ENCODE measurements around the gene TMEM121. TPM values are rescaled to one million over a fixed set of nuclear protein-coding genes. Genes with fewer than 3 reads are reported as not detected.

Gene TMEM121
- total and polyA plus RNA-seq, 4 donors = 0.75 to 7.5 (median 3.0) TPM

DNA sequence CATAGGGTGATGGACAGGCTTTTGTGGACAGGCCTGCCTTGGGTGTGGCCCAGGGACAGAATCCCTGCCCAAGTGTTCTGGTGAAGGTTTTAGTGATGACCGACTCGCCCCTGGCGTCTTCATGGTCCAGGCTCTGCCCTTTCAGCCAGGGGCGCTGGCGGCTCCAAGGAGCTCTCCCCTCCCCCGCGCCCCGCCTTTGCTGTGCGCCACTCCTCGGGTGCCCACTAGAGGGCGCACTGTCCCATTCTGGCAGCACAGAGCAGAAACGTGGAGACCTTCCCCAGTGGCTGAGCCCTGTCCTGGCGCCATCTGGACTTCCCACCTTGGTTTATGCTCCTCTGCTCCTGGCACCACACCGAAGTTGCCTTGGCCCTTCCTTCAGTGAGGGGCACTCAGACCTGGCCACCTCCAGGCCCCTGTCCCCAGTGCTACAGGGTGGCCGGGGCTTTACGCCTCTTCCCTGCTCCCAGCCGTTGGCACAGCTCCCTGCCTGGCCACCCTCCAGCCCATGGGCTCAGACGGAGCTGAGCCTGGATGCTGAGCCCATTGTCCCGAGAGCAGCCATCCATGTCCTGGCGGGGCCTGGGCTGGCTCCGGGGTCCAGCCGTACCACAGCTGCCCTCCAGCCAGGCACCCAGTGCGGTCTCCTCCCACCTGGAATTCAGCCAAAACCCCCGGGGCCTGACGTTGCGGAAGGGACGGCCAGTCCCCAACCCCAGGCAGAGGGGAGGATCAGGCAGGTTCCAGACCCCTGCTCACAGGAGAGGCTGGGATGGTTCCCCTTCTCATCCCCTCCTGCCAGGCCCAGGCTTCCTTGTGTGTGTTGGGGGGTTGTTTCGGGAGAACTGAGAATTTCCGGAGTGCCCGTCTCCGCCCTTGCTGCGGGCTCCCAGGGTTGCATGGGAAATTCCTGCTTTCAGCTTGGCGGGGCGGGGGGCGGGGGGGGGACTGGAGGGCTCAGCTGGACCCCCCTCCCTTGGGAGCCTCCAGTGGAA is 45.3 kb upstream of the TMEM121 start:
- H3K36me3 ChIP-seq (ENCODE audit: control insufficient read depth in 1 of 2, insufficient read depth in 2 of 2, low read length in 1 of 2) = no peaks in the 10 kb centered on the region
- peaks cover 0 to 2% of the 10 kb centered on the region in 2 donors for H3K4me1 ChIP-seq (ENCODE audit: control insufficient read depth in 1 of 2, insufficient read depth in 2 of 2, low read length in 2 of 2)
- H3K9me3 ChIP-seq (ENCODE audit: control insufficient read depth, low read length) = no peaks in the 10 kb centered on the region
- H3K27ac ChIP-seq (ENCODE audit: low read depth in 1 of 2, low read length in 2 of 2) = peak overlapping the region; percentile 85 to 86
- ATAC-seq (ENCODE audit: low FRiP score) (peak; percentile 82), DNase-seq (peak; percentile 93 to 97)
- 0 to 1% methylated on average over 32 to 35 of the region's 35 CpGs for WGBS, 2 donors
- no peaks in the 10 kb centered on the region for H3K27me3 ChIP-seq (ENCODE audit: control insufficient read depth in 1 of 2, insufficient read depth in 2 of 2, low read length in 1 of 2)
- intact Hi-C loops (cut with DNase I) = loop anchor here (10.0 kb wide), 2 partner anchors 386 to 1756 kb away; no protein-coding TSS in a partner anchor
- H3K4me3 ChIP-seq (ENCODE audit: low read length in 2 of 2) = peak overlapping the region; percentile 4 to 6

DNA sequence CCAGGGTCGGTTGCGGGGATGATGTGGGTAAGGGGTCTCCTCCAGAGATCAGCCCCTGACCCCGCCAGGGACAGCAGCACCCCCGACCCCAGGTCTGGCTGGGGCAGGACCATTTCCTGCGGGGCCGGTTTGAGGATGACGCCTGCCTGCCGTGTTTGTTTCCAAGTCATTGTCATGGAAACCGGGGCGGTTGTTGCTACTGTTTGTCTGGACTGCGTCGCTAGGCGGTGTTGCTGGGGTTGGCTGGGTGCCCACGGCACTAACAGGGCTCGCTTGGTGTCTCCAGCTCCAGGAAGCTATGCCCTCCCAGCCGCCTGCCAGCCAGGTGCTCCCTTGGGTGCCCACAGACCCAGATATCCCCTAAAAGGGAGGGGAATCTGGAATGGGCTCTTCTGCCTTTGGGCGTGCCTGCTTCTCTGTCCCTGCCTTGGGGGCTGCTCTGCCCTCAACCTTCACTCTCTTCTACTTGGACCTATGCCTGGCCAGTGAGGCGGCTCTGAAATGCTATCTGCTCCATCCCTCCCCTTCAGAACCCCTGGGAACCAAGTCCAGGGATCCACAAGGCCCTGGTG is 44.4 kb upstream of the TMEM121 start:
- peak; percentile 98 for DNase-seq
- peak overlapping the region; percentile 85 to 99 for H3K27ac ChIP-seq (ENCODE audit: low read depth in 1 of 2, low read length in 2 of 2)
- H3K4me3 ChIP-seq (ENCODE audit: low read length in 2 of 2) = no peak overlapping the region
- intact Hi-C loops (cut with DNase I) = loop anchor here (10.0 kb wide), 2 partner anchors 387 to 1757 kb away; no protein-coding TSS in a partner anchor
- no peaks in the 10 kb centered on the region for H3K36me3 ChIP-seq (ENCODE audit: control insufficient read depth in 1 of 2, insufficient read depth in 2 of 2, low read length in 1 of 2)
- ATAC-seq (ENCODE audit: low FRiP score) = peak; percentile 80
- 0 to 1% methylated on average over 18 of the region's 18 CpGs for WGBS, 2 donors
- no peaks in the 10 kb centered on the region for H3K9me3 ChIP-seq (ENCODE audit: control insufficient read depth, low read length)
- H3K4me1 ChIP-seq (ENCODE audit: control insufficient read depth in 1 of 2, insufficient read depth in 2 of 2, low read length in 2 of 2) = peaks cover 0 to 2% of the 10 kb centered on the region in 2 donors
- no peaks in the 10 kb centered on the region for H3K27me3 ChIP-seq (ENCODE audit: control insufficient read depth in 1 of 2, insufficient read depth in 2 of 2, low read length in 1 of 2)

DNA sequence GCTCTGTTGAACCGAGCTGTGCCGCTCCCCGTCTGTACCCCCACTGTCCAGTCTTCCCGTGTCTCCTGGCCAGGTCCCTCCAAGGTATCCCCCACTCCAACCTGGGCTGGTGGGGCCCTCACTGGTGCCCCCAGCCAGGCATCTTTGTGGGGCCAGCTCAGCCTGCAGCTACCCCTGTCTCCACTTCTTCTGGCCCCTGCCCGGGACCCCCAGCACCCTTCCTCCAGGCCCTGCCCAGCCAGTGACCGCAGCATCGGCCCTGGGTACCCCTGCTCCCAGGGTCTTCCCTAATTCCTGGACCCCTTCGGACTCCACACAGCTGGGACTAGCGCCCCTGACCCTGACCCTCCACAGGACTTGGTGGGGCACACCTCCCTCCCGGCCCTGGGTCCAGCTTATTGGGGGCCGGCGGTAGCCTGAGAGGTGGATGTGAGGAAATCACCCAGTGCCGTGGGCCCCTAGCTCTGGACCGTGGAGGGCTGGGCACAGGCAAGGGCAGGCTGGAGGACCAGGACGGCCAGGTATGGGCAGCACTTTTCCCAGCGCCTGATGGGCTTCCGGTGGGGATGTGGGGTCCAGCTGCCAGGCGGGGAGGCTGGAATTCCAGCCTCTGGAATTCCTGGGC is 43.8 kb upstream of the TMEM121 start:
- DNase-seq = no peak
- Histone ChIP-seq H3K27me3 (ENCODE audit: control insufficient read depth in 1 of 2, insufficient read depth in 2 of 2, low read length in 1 of 2) (no peaks in the 10 kb centered on the region), H3K9me3 (ENCODE audit: control insufficient read depth, low read length) (no peaks in the 10 kb centered on the region), H3K36me3 (ENCODE audit: control insufficient read depth in 1 of 2, insufficient read depth in 2 of 2, low read length in 1 of 2) (no peaks in the 10 kb centered on the region), H3K27ac (ENCODE audit: low read depth in 1 of 2, low read length in 2 of 2) (peak overlapping the region; percentile 69 to 99), H3K4me3 (ENCODE audit: low read length in 2 of 2) (no peak overlapping the region), H3K4me1 (ENCODE audit: control insufficient read depth in 1 of 2, insufficient read depth in 2 of 2, low read length in 2 of 2) (peaks cover 0 to 2% of the 10 kb centered on the region in 2 donors)
- no peak for ATAC-seq (ENCODE audit: low FRiP score)
- intact Hi-C loops (cut with DNase I) = loop anchor here (10.0 kb wide), 2 partner anchors 388 to 1758 kb away; no protein-coding TSS in a partner anchor
- 39 to 41% methylated on average over 17 to 18 of the region's 18 CpGs for WGBS, 2 donors

DNA sequence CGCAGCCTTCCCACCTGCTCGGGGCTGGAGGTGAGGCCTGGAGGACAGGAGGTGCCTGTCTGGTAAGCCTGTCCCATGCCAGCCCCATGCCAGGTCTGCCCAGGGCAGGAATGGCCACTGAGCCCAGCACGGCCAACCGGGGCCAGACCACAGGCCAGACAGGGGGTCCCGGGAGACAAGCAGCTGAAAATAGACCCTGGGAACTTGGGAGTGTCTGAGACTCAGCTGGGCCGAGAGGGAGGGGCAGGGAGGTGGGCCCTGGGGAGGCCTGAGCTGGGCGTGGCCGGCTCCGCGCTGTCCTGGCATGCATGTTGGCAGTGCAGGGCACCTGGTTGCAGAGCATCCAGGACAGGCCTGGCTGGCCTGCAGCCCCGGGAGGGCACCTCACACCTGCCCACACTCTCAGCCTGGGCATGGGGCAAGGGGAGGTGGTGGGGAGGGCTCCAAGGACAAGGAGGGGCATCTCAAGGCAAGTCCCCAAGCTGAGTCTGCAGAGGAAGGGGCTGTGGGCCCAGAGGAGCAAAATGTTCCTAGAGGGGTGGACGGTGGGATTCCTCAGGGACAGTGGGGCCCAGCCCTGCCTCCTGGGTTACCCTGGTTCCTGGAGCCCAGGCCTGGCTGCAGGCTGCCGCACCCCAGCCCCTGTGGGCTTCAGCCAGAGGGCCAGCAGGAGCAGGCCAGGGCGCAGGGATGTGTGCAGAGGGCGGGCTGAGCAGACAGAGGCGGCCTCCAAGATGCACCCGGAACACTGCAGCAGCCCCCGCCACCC is 42.9 kb upstream of the TMEM121 start:
- Histone ChIP-seq H3K27me3 (ENCODE audit: control insufficient read depth in 1 of 2, insufficient read depth in 2 of 2, low read length in 1 of 2) (no peaks in the 10 kb centered on the region), H3K36me3 (ENCODE audit: control insufficient read depth in 1 of 2, insufficient read depth in 2 of 2, low read length in 1 of 2) (no peaks in the 10 kb centered on the region), H3K4me1 (ENCODE audit: control insufficient read depth in 1 of 2, insufficient read depth in 2 of 2, low read length in 2 of 2) (peaks cover 0 to 2% of the 10 kb centered on the region in 2 donors), H3K27ac (ENCODE audit: low read depth in 1 of 2, low read length in 2 of 2) (peak overlapping the region; percentile 69 to 99), H3K4me3 (ENCODE audit: low read length in 2 of 2) (no peak overlapping the region), H3K9me3 (ENCODE audit: control insufficient read depth, low read length) (no peaks in the 10 kb centered on the region)
- DNase-seq (peak in 1 of 2 donors; percentile 80), ATAC-seq (ENCODE audit: low FRiP score) (no peak)
- intact Hi-C loops (cut with DNase I) = loop anchor here (10.0 kb wide), 2 partner anchors 389 to 1759 kb away; no protein-coding TSS in a partner anchor
- 21 to 27% methylated on average over 15 to 18 of the region's 18 CpGs for WGBS, 2 donors

DNA sequence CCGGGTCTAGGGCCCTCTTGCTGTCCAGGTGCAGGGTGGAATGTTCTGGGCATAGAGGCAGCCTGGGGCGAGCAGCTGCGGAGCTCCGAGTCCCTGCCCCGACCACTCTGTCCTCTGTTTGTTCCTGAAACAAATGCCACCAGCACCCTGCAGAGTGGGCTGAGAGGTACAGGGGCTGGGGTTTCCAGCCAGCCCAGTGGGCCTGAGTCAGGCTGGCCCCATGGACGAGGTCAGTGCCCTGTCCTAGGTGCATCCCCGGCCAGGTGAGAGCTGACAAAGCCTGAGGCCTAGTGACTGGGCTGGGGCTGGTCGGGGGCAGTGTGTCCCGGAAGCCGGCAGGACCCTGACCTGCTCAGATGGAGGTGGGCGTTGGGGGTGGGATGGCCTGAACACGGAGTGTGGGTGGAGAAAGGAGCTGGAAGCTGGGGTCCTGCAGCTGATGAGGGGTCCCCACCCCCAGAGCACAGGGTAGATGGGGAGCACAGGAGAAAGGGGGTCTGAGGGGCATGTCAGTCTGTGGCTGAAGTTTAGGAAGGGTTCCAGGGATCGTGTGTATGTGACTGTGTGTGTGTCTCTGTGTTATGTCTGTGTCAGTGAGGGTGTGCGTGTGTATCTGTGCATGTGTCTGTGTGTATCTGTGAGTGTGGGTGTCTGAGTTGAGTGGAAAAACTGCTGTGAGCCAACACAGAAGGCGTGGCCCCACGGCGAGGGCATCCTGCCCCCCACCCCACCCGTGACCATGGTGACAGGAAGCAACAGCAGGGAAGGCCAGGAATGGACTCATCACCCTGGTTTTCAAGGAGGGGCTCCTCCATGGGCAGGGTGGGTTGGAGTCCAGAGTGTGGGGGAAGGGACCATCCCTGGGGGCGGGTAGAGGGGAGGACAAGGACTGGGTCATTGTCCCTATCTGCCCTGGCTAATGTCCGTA is 42.0 kb upstream of the TMEM121 start:
- WGBS, 2 donors = 45% methylated on average over 20 of the region's 20 CpGs
- ATAC-seq (ENCODE audit: low FRiP score) (no peak), DNase-seq (peak; percentile 78 to 92)
- Histone ChIP-seq H3K27ac (ENCODE audit: low read depth in 1 of 2, low read length in 2 of 2) (peak overlapping the region; percentile 17 to 99), H3K4me1 (ENCODE audit: control insufficient read depth in 1 of 2, insufficient read depth in 2 of 2, low read length in 2 of 2) (peaks cover 0 to 2% of the 10 kb centered on the region in 2 donors), H3K4me3 (ENCODE audit: low read length in 2 of 2) (no peak overlapping the region), H3K36me3 (ENCODE audit: control insufficient read depth in 1 of 2, insufficient read depth in 2 of 2, low read length in 1 of 2) (no peaks in the 10 kb centered on the region), H3K9me3 (ENCODE audit: control insufficient read depth, low read length) (no peaks in the 10 kb centered on the region), H3K27me3 (ENCODE audit: control insufficient read depth in 1 of 2, insufficient read depth in 2 of 2, low read length in 1 of 2) (no peaks in the 10 kb centered on the region)
- intact Hi-C loops (cut with DNase I) = loop anchor here (10.0 kb wide), 2 partner anchors 390 to 1760 kb away; no protein-coding TSS in a partner anchor

DNA sequence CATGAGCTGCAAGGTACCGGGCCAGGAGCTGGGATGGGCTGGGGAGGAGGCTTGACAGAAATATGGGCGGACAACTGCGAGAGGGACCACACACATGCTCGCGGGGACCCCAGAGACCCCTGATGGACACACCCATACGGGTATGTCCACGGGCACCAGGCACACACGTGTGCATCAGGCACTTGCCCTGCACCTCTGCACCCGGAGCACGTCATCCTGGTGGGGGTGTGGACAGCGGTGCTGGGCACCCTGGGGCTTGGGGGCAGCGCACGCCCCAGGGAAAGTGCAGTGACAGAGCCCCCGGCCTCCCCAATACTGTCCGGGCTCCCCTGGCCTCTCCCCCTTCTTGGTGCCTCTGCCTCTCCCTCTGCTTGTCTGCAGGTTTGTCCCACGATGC is 41.4 kb upstream of the TMEM121 start:
- intact Hi-C loops (cut with DNase I) = loop anchor here (10.0 kb wide), 2 partner anchors 390 to 1760 kb away; no protein-coding TSS in a partner anchor
- ATAC-seq (ENCODE audit: low FRiP score) (no peak), DNase-seq (no peak)
- no peaks in the 10 kb centered on the region for H3K36me3 ChIP-seq (ENCODE audit: control insufficient read depth in 1 of 2, insufficient read depth in 2 of 2, low read length in 1 of 2)
- H3K27ac ChIP-seq (ENCODE audit: low read depth in 1 of 2, low read length in 2 of 2) = peak overlapping the region in 1 of 2 donors; percentile 99
- H3K4me1 ChIP-seq (ENCODE audit: control insufficient read depth in 1 of 2, insufficient read depth in 2 of 2, low read length in 2 of 2) = peaks cover 0 to 2% of the 10 kb centered on the region in 2 donors
- no peak overlapping the region for H3K4me3 ChIP-seq (ENCODE audit: low read length in 2 of 2)
- H3K9me3 ChIP-seq (ENCODE audit: control insufficient read depth, low read length) = no peaks in the 10 kb centered on the region
- 86 to 87% methylated on average over 16 of the region's 16 CpGs for WGBS, 2 donors
- no peaks in the 10 kb centered on the region for H3K27me3 ChIP-seq (ENCODE audit: control insufficient read depth in 1 of 2, insufficient read depth in 2 of 2, low read length in 1 of 2)

DNA sequence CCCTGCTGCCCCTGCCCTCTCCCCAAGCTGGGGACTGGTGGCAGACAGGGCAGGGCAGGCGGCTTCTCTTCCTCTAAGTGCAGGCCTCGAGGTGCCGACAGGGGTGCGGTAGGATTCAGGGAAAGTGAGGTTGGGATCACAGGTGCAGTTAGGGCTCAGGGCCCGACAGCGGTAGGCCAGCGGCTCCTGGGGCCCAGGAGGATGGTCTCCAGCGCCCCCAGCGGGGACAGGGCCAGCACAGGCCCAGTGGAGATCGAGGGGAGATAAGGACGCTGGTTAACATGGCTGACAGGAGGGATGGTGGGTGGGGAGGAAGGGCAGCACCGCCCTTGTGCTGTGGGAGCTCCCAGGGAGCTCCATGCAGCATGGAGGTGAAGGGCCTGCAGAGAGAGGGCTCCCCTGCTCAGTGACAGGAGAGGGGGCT is 40.6 kb upstream of the TMEM121 start:
- WGBS, 2 donors = 30 to 36% methylated on average over 12 of the region's 12 CpGs
- intact Hi-C loops (cut with DNase I) = loop anchor here (10.0 kb wide), 2 partner anchors 391 to 1761 kb away; no protein-coding TSS in a partner anchor

More for the DNA sequence above, 40.6 kb upstream of the TMEM121 start:
- DNase-seq (no peak), ATAC-seq (ENCODE audit: low FRiP score) (no peak)
- no peaks in the 10 kb centered on the region for H3K36me3 ChIP-seq (ENCODE audit: control insufficient read depth in 1 of 2, insufficient read depth in 2 of 2, low read length in 1 of 2)
- H3K27ac ChIP-seq (ENCODE audit: low read depth in 1 of 2, low read length in 2 of 2) = peak overlapping the region in 1 of 2 donors; percentile 99
- H3K4me3 ChIP-seq (ENCODE audit: low read length in 2 of 2) = no peak overlapping the region
- H3K9me3 ChIP-seq (ENCODE audit: control insufficient read depth, low read length) = no peaks in the 10 kb centered on the region
- H3K4me1 ChIP-seq (ENCODE audit: control insufficient read depth in 1 of 2, insufficient read depth in 2 of 2, low read length in 2 of 2) = peaks cover 0 to 2% of the 10 kb centered on the region in 2 donors
- H3K27me3 ChIP-seq (ENCODE audit: control insufficient read depth in 1 of 2, insufficient read depth in 2 of 2, low read length in 1 of 2) = no peaks in the 10 kb centered on the region

All from aorta (tissue), 5 donors.